Dermis lymphatic vessel endothelial cell (primary cell): ENCODE measurements around the gene RLN3. TPM values are rescaled to one million over a fixed set of nuclear protein-coding genes. Genes with fewer than 3 reads are reported as not detected.

ENCODE experiments used
- total RNA-seq: library from RNA; depleted of rRNA; stranded (reverse); fragments of >200 nt; gene quantifications from 2 replicates; pipeline ENCODE4 v1.2.1, GENCODE V29; 2014

The RLN3 gene, protein sequence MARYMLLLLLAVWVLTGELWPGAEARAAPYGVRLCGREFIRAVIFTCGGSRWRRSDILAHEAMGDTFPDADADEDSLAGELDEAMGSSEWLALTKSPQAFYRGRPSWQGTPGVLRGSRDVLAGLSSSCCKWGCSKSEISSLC
- total RNA-seq: not detected in 2 replicates

GRCh38 chr19:14027856-14028450, at the start of gene RLN3:
RLN3 (plus strand) TSS chr19:14028148; CDS start chr19:14028205, 57 bp downstream.

DNA sequence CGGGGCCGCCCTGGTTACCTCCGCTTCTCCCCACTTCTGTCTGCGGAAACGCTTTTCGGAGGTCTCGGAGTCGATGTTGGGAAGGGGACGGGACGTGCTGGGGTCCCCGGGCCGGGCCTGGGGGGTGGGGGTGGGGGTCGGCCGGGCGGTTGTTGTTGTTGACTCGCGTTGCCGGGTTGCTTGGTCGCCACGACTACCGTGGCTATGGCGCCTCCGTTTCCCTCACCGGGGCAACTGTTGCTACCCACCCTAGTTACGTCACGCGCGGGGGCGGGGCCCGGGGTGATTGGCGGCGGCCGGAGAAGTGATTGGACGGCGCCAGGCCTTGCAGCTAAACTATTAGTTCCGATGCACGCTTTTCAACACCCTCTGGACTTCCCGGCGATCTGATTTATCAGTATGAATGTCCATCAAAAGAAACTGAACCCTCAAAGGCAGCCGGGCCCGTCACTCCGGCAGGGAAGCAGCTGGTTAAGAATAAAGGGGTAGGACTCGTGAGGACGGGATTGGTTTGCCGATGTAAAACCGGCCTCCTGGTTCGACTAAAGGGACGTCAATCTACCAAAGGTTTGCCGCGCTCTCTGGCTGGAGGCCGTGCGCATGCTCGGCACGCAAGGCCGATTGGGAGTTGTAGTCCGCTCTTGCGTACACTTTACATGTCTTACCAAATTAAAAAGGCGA, 21.7 kb upstream of the RLN3 start, which contains the start of gene RFX1:
Gene RFX1 (minus strand): TSS at position 236 of the 681 bp plus-strand sequence. CDS start 12,477 bp downstream, outside the sequence.

DNA sequence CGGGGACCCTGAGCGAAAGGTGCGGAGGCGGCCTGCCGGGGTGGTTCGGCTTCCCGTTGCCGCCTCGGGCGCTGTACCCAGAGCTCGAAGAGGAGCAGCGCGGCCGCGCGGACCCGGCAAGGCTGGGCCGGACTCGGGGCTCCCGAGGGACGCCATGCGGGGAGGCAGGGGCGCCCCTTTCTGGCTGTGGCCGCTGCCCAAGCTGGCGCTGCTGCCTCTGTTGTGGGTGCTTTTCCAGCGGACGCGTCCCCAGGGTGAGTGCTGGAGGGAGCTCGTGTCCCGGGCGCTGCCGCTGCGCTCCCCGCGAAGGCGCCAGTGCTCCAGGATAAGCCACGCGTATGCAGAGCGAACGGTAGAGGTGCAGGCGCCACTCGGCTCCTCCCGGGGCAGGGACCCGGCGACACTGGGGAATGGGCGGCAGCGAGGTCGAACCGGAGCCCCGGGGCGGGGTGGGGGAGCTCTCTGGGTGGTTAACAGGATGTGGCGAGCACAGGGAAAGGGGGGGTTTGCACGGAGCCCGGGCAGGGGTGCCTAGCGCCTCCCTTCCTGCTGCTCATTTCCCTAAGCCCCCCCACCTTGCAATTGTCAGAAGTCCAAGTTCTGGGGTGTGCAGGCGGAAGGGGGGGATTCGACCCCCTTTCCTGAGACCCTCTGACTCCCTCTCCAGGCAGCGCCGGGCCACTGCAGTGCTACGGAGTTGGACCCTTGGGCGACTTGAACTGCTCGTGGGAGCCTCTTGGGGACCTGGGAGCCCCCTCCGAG, 4.0 kb downstream of the RLN3 start, which contains the start of gene IL27RA:
Gene IL27RA (plus strand): TSS at position 44 of the 762 bp plus-strand sequence. CDS start 111 bp downstream, at position 155.

GRCh38 chr19:14061751-14062557, 34.0 kb downstream of the RLN3 start, which contains the start of gene PALM3:
PALM3 (minus strand) TSS chr19:14062076; CDS start chr19:14061980, 96 bp downstream.

DNA sequence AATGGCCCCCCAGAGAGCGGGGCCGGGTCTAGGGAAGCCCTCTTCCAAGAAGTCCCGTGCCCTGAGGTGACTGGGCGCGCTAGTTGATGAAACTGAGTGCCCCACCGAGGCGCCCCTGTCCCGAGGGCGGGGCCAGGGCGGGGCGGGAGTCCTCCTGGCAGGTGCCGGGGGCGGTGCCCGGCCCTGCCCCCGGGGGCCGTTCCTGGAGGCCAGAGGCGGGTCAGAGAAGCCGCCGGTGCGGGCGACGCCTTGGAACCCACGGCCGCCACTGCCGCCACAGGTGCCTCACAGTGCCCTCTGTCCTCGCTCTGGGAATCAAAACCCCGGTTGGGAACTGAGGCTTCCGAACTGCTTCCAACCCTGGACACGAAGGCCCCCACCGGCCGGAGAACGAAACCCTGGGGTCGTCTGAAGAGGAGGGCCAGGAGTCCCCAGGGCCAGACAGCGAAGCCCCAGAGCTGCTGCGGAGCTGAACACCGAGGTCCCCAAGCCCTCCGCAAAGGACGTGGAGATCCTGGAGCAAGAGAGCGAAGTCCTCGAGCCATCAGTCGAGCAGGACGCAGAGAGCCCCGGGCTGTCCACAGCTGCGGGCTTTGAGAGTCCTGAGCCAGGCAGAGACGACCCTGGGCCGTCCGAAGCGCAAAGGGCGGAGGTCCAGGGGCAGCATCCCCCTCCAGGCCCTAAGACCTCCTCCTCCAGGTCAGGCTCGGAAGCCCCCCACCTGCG, 44.8 kb downstream of the RLN3 start, which contains the start of gene MISP3:
Gene MISP3 (plus strand): TSS at position 252 of the 726 bp plus-strand sequence. CDS start 524 bp downstream, outside the sequence.

Other genes starting within 250 kb of the RLN3 start
- 8.5 and 11.1 TPM in 2 replicates for gene ZSWIM4, start 232.7 kb upstream of the RLN3 start, total RNA-seq
- gene NANOS3, start 151.0 kb upstream of the RLN3 start, total RNA-seq: not detected in 2 replicates
- 0.09 and 0.22 TPM in 2 replicates for gene BRME1, start 122.0 kb upstream of the RLN3 start, total RNA-seq
- 3.5 and 3.7 TPM in 2 replicates for gene CC2D1A, start 121.9 kb upstream of the RLN3 start, total RNA-seq
- not detected in 2 replicates for gene PODNL1, start 89.7 kb upstream of the RLN3 start, total RNA-seq
- gene DCAF15, start 75.6 kb upstream of the RLN3 start, total RNA-seq: 6.3 and 8.7 TPM in 2 replicates
- gene RFX1, start 21.8 kb upstream of the RLN3 start, total RNA-seq: 1.7 and 2.1 TPM in 2 replicates
- 2.7 and 3.8 TPM in 2 replicates for gene IL27RA, start 3.6 kb downstream of the RLN3 start, total RNA-seq
- not detected in 2 replicates for gene PALM3, start 33.9 kb downstream of the RLN3 start, total RNA-seq
- under 0.01 and 0.22 TPM in 2 replicates for gene MISP3, start 44.6 kb downstream of the RLN3 start, total RNA-seq
- not detected in 2 replicates for gene C19orf67, start 57.6 kb downstream of the RLN3 start, total RNA-seq
- 9.4 and 12.5 TPM in 2 replicates for gene SAMD1, start 62.6 kb downstream of the RLN3 start, total RNA-seq
- gene PRKACA, start 89.6 kb downstream of the RLN3 start, total RNA-seq: 32.6 and 35.6 TPM in 2 replicates
- gene ASF1B, start 108.4 kb downstream of the RLN3 start, total RNA-seq: 2.8 and 3.6 TPM in 2 replicates
- gene ADGRL1, start 178.0 kb downstream of the RLN3 start, total RNA-seq: 5.4 and 7.9 TPM in 2 replicates